ENCODE measurements around the gene CCT3. TPM values are rescaled to one million over a fixed set of nuclear protein-coding genes. Genes with fewer than 3 reads are reported as not detected.
A peak's percentile ranks its signal among the peaks of the same experiment; 100 is the strongest.

Gene CCT3
- total RNA-seq, 1 donor, result 353 TPM

DNA sequence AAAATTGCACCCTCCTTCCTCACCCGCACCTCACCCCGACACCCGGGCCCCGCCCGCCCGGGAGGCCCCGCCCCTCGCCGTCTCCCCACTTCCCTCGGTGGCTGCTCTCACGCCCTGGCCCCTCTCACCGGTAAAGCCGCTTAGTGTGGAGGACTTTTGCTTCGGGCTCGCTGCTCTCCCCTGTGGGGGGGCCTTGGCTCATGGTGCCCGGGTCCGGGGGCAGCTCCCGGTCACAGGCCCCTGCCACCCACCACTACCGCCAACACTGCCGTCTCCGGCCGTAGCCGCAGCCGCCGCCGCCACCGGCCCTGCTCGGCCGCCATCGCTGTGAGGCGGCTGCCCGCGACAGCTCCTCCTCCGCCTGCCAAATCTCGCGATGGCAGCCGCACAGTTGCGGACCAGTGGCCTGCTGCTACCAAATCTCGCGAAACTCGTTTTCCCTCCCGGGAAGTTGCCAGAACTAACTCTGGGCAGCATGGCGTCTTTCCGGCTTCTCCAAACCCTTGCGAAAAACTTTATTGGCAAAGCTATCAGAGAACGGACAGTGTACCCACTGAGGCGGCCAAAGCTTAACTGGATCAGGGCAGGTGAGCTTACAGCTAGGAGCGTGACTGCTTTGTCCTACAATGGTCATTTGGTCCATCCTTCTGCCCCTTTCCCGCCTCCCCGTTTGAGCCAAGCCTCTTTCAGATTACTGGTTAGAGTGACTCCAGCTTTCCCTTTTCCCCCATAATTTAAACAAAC lies 55.4 kb downstream of the CCT3 start, which contains the start of gene SMG5:
SMG5 (minus strand) TSS at position 347 of the 744 bp plus-strand sequence; CDS start at position 202, 145 bp downstream.
- DNase-seq (ENCODE audit: low read depth in 2 of 3, low spot score in 2 of 3), result peak; percentile 84 to 99 (median 98)

DNA sequence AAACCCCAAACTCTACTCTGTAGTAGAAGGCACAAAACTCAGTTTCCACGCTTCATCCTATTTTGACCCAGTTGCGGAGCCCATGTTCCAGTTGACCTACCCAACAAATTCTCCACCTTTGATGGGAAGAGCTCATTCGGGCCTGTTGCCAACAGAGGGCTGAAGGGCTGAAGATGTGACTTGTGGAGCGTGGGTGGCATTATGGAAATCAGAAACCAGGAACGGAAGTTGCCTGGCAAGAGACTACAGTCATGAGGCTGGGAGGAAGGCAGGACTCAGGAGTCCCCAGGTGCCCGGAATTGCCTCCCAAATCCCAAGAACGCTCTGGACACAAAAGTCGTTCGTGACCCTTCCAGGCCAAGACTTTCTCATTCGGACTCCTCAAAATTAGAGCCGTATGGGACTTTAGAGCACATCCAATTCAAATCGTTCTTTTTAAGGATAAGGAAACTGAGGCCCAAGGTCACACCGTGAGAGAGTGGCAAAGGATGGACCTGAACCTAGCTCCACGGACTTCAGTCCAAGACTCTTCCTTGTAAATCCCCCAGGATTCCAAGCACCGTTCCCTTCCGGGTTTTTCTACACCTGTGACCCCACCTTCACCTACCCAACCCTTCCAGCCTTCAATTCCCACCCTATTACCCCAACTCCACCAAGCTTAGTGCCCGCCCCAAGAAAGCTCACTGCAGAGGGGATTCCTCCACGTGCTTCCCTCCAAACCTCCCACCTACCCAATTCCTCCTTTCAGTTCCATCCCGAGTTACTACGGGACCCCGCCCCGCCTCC lies 56.2 kb downstream of the CCT3 start:
- no peak for DNase-seq (ENCODE audit: low read depth in 2 of 3, low spot score in 2 of 3)

DNA sequence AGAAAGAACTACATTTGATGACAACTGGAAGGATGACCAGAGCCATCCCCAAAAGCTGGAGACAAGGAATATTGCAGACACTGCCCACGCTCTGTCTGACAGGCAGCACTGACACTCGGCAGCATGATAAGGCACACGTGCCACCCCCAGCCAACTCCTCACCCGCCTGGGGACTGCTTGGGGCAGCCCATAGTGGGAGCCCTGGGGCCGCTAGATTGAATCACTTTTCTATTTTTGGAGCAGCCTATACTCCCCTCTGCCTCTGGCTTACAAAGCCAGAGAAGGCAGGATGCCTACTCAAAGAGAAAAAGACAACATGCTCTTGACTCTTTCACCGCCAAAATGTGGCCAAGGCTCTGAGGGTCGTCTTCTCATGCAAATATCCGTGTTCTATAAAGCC lies 56.8 kb downstream of the CCT3 start:
- DNase-seq (ENCODE audit: low read depth in 2 of 3, low spot score in 2 of 3), result peak in 1 of 3 donors; percentile 50

DNA sequence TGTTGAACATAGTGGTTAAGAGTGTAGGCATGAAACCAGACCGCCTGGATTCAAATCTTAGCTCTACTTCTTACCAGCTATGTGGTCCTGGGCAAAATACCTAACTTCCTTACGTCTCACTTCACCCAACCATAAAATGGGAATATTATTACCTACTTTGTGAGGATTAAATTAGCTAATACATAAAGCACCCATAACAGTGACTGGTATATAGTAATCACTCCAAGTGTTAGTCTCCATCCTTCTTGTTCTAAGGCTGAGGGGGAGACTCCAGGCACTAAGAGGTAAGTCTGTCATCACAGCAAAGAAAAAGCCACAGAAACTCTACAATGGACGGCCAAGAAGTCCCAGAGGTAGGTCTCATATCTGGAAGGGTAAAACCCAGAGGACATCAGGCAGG lies 58.3 kb downstream of the CCT3 start:
- DNase-seq (ENCODE audit: low read depth in 2 of 3, low spot score in 2 of 3), result no peak

DNA sequence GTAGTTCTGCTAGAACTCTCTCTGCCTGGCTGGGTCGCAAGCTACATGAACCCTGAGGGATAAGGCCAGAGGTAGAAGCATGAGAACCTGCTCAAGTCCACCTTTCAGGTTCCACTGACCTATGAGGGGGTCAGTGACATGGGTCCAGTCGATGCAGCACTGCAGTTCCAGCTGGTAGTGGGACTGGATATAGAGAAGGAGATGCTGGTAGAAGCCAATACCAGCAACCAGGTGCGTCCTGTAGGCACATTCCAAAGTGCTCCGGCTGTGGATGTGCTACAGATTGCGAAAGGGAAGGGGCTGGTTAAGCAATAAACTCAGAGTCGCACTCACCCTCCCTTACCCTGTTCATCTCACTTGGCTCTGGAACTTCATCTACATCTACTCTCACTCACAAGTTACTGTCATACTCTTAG lies 61.1 kb downstream of the CCT3 start:
- no peak for DNase-seq (ENCODE audit: low read depth in 2 of 3, low spot score in 2 of 3)

DNA sequence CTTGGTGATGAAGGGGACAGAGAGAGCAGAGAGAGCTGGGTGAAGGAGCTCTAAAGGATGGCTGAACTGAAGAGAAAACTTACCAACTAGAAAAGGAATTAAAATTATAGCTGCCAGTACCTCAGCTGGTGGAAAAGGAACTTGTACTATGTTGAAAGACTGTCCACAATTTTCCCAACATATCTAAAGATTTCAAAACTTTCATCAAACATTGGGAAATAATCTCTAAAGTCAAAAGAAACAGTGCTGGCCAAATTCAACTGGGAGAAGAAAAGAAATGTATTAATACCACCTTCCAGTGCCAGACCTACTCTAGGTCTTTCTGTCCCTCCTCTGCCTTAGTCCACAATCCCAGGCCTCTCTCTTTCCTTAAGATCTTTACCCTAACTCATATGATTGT lies 61.6 kb downstream of the CCT3 start:
- DNase-seq (ENCODE audit: low read depth in 2 of 3, low spot score in 2 of 3), result no peak

DNA sequence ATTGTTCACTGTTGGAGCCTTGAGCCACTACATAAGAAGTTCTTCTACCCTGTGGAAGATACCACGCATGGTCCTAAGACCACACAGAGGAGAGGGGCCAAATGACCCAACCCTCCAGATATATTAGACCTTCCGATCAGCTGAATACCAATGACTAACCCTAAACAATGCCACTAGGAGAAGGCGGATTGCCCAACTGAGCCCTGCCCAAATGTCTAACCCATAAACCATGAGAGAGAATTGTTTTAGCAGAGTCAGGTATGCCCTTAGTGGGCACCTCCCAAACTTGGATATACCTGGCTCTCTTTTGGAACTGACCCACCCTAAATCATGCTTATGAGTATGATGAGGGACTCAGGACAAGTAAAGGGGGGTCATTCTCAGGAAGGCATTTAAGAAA lies 67.8 kb downstream of the CCT3 start:
- DNase-seq (ENCODE audit: low read depth in 2 of 3, low spot score in 2 of 3), result no peak

DNA sequence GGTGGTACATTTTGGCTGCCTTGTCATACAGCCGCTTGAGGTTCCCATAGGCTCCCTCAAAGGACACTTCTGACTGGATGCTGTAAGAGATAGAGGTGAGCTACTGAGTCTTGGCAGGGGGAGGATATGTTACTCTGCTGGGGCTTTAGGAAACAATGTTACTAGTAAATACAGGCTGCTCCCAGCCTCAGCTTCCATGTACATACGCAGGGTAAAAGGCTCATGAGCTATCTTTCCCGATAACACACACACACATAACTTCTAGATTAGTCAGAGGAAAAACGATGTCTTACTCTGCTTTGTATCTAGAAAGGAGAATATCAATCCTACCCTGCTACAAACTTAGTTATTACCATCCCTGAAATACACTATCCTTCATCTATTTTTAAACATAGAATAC lies 69.8 kb downstream of the CCT3 start:
- no peak for DNase-seq (ENCODE audit: low read depth in 2 of 3, low spot score in 2 of 3)

DNA sequence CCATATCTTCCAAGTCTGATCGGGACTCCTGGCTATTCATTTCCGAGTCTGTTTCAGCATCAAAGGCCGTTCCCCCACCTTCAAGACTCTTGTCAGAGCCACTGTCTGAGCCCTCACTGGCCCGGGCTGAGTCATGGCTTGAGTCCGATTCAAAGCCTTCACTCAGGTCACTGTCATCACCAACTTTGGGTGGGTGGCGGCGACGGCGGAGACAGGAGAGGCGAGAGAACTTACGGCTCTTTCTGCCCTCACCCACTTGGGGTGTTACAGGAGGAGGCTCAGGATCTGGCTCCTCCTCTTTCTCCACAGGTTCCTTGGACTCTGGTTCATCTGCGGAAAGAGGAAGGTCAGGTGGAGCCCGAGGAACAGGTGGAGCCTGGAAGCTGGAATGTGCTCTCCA lies 72.0 kb downstream of the CCT3 start:
- no peak for DNase-seq (ENCODE audit: low read depth in 2 of 3, low spot score in 2 of 3)

DNA sequence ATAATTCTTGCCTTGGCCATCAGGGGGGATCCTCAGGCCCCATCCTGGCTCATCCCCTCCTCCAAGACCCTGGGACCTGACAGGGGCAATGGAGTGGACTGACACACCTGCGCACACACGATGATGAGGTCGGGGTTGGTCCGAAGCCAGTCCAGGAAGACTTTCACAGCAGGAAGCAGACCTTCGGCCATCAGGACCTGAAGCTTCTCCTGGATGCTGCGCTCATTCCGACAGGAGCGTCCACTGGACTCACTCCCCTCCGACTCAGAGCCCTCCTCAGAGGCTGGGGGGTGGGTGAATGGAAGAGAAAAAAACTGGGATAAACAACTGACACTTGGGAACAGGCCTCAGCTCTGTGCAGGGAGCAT lies 74.8 kb downstream of the CCT3 start:
- no peak for DNase-seq (ENCODE audit: low read depth in 2 of 3, low spot score in 2 of 3)

DNA sequence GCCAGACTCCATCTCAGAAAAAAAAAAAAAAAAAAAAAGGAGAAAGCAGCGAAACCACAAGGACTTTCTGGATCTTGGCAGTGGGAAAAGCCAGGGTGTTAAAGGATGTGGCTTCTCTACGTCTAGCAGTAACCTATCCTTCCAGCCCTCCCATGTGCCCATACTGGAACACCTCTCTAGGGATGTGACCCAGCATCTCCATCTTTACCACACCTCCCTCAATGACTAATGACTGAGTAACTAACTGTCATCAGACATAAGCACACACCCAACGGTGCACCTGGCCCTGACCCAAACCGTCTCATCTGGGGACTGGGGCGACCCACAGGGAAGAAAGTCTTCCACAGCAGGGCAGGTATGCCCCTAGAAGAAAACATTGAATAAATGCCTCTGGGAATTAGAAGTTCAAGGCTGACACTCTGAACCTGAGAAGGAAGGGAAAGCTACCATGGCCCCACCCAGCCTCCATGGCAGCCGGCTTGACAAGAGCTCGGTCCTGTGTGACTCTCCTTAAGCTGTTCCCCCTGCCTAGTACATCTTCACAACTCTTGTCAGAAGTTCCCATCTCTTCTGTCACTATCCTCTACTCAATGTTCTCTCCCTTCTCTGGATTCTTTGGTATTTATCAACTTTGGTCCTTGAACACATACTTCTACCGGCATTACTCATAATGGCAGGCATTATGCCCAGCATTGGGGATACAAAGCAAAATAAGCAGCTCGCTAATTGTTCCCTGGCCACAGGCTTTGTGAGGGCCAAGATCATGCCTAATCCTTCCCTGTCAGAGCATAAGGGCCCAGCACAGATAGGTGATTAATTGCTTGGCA lies 75.4 kb downstream of the CCT3 start:
- no peak for DNase-seq (ENCODE audit: low read depth in 2 of 3, low spot score in 2 of 3)

DNA sequence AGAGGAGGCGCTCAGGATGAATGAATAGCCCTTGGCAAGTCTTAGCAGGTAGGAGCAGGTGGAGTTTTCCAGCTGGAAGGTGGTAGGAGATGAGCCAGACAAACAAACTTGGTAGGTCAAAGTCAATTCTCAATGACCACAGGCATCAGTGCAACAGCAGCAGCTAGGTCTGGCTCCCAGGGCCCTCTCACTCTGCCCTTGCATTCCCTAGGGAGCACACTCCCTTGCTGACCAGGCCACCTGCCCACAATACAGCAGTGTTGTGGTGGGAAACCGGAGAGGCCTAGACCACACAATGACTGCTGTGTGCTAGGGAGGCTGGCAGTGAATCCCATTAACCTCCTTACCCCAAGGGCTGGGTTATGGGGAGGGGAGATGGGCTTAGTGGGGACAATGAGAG lies 77.2 kb downstream of the CCT3 start:
- DNase-seq (ENCODE audit: low read depth in 2 of 3, low spot score in 2 of 3), result no peak

DNA sequence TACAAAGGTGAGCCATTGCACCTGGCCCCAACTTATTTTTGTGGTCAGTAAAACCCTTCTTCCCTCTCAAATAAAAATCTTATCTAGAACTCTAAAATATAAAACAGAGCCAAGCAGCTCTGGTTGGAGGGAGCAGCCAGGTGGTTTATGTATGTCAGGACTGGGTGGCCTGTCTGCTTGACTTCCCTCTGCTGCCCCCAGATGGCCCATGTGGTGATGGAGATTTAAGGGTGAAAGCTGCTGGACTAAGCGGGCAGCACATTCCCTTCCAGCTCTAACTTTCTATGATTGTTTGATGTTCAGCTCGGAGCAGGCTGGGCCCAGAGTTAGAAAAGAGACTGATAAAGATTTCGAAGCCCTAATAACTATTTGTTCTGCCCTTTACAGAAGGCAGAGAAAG lies 78.3 kb downstream of the CCT3 start:
- DNase-seq (ENCODE audit: low read depth in 2 of 3, low spot score in 2 of 3), result peak in 1 of 3 donors; percentile 47

Other genes starting within 250 kb of the CCT3 start
- 280 TPM for gene LMNA, start 223.6 kb downstream of the CCT3 start, total RNA-seq
- 15.1 TPM for gene SEMA4A, start 184.7 kb downstream of the CCT3 start, total RNA-seq
- gene SLC25A44, start 144.2 kb downstream of the CCT3 start, total RNA-seq, result 13.2 TPM
- gene PMF1, start 125.3 kb downstream of the CCT3 start, total RNA-seq, result 103 TPM
- 1.9 TPM for gene BGLAP, start 96.1 kb downstream of the CCT3 start, total RNA-seq
- gene PAQR6, start 90.2 kb downstream of the CCT3 start, total RNA-seq, result 2.2 TPM
- gene SMG5, start 55.5 kb downstream of the CCT3 start, total RNA-seq, result 52.5 TPM
- gene TMEM79, start 54.0 kb downstream of the CCT3 start, total RNA-seq, result 4.8 TPM
- gene GLMP, start 42.6 kb downstream of the CCT3 start, total RNA-seq, result 50.1 TPM
- not detected for gene VHLL, start 39.0 kb downstream of the CCT3 start, total RNA-seq
- not detected for gene TSACC, start 234 bp upstream of the CCT3 start, total RNA-seq
- gene RHBG, start 30.9 kb upstream of the CCT3 start, total RNA-seq, result not detected
- 54.7 TPM for gene MEF2D, start 162.5 kb upstream of the CCT3 start, total RNA-seq
- gene IQGAP3, start 234.3 kb upstream of the CCT3 start, total RNA-seq, result 1.9 TPM
- 15.3 TPM for gene TTC24, start 241.4 kb upstream of the CCT3 start, total RNA-seq